Transverse colon (tissue), 4 donors: Measurements from ENCODE around the gene BCAN.

Source experiments
- CTCF ChIP-seq, 5 experiments: fragments of 200-600 bp in 3 of 5; fragments of 450-650 bp in 2 of 5; sonication (generic) in 3 of 5; IDR thresholded peaks; 1 replicate in 2 of 5; 2 replicates in 3 of 5; pipeline ENCODE4 v1.5.1; 2016 to 2017; ENCODE audit warnings: antibody characterized with exemption in 5 of 5, inconsistent platforms in 3 of 5, mild to moderate bottlenecking in 2 of 5, moderate library complexity in 1 of 5
- POLR2AphosphoS5 ChIP-seq, 3 donors: sonication (generic); formaldehyde crosslinking; IDR thresholded peaks; one replicate each; pipeline ENCODE4 v1.6.1; 2016; ENCODE audit warnings: antibody characterized with exemption in 3 of 3

DNA sequence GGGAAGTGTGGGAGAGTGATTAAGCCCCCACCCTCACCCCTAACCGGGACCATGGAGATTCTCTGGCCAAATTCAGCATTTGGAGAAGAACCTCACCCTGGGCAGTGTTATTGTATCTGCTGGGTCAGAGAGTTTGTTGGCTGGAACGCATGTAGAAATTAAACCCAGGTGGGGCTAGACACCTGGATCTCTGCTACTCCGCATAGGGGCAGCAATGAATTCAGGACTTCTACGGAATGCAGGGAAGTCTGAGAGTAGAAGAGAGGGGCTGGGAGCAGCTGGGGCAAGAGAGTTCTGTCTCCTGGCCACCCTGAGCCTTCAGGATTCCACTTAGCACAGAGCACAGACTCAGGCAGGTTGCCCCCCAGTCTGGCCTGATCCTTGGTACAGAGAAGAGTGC, 67.1 kb downstream of the BCAN start:
- TF ChIP-seq CTCF (IDR thresholded peaks at IDR 0.05) (no peak), POLR2AphosphoS5 (IDR thresholded peaks at IDR 0.05) (no peak)
